Raji (cell line): ENCODE data around the gene USP22.

Source experiments
- POLR2A ChIP-seq: IDR thresholded peaks from 2 replicates; pipeline ENCODE4 v1.6.1; 2011; ENCODE audit warnings: low read depth, low read length, control low read depth; ENCODE audit not compliant: insufficient read depth

Gene USP22

GRCh38 chr17:21034340-21035235 is 8.2 kb downstream of the USP22 start:
- TF ChIP-seq POLR2A, result no peak

GRCh38 chr17:21033350-21033749 is 9.5 kb downstream of the USP22 start:
- no peak for TF ChIP-seq POLR2A

GRCh38 chr17:21031756-21032396 is 10.9 kb downstream of the USP22 start:
- no peak for TF ChIP-seq POLR2A

GRCh38 chr17:21030375-21030774 is 12.4 kb downstream of the USP22 start:
- TF ChIP-seq POLR2A, result no peak

GRCh38 chr17:21029515-21029914 is 13.3 kb downstream of the USP22 start:
- TF ChIP-seq POLR2A, result no peak

- TF ChIP-seq POLR2A, result no peak
Observed at GRCh38 chr17:21029036-21029435, 13.8 kb downstream of the USP22 start.

GRCh38 chr17:21028192-21028591 is 14.6 kb downstream of the USP22 start:
- TF ChIP-seq POLR2A, result no peak

GRCh38 chr17:21027031-21027430 is 15.8 kb downstream of the USP22 start:
- TF ChIP-seq POLR2A, result no peak

- TF ChIP-seq POLR2A, result no peak
Observed at GRCh38 chr17:21025451-21025850, 17.4 kb downstream of the USP22 start.

GRCh38 chr17:21024024-21024423 is 18.8 kb downstream of the USP22 start:
- no peak for TF ChIP-seq POLR2A

GRCh38 chr17:21021208-21021803 is 21.5 kb downstream of the USP22 start:
- TF ChIP-seq POLR2A, result no peak

- TF ChIP-seq POLR2A, result no peak
Observed at GRCh38 chr17:21020622-21021021, 22.2 kb downstream of the USP22 start.

- no peak for TF ChIP-seq POLR2A
Observed at GRCh38 chr17:21019976-21020586, 22.7 kb downstream of the USP22 start.

GRCh38 chr17:21018894-21019293 is 23.9 kb downstream of the USP22 start:
- TF ChIP-seq POLR2A, result no peak

- no peak for TF ChIP-seq POLR2A
Observed at GRCh38 chr17:21017861-21018260, 24.9 kb downstream of the USP22 start.
